ENCODE data around the gene TTC9B.

TTC9B gene

DNA sequence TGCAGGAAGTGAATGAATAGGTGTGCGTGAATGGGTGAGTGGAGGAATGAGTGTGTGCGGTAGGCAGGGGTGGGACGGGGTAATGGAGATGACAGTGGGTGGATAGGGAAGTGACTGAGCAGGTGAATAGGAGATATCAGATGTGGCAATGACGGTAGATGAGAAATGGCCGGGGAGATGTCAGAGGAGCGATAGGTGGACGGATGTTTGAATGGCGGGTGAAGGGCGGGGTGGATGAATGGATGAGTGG is 1.5 kb downstream of the TTC9B start:
- H3K4me3 ChIP-seq (replicated peaks; ENCODE audit: low read depth, low read length), result no peak overlapping the region

DNA sequence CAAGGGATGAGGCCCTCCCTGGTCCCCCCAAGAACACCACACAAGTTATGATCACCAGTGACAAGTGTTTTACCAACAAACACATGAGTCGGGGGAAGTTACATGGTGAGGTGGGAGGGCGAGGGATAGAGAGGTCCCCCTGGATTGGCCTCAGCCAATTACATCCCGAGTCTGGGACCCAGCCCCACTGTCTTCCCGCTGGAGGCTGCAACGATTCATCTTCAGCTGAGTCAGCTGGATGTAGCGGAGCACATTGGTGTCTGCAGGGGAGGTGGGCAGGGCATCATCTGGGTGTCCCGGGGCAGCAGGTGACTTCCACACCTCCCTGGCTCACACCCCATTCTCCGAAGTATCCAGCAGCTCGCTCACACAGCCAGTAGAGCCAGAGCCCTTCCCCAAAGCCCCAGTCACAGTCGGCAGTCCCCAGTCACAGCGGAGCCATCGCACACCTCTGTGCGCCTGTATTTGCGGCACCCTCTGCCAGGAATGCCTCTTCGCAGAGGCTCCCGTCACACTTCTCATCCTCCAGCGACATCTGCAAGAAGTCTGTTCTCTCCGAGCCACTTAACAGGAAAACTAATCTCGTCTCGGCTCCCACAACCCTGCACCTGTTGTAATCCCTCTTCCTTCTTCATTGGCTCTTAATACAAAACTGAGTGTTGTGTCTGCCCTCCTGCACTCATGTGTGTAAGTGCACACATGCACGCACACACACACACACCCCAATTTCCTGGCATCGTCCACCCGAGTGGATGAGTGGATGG is 2.0 kb downstream of the TTC9B start:
- DNase-seq (ENCODE audit: extremely low read depth, low read depth), result no peak
- TF ChIP-seq, protein P1, sequence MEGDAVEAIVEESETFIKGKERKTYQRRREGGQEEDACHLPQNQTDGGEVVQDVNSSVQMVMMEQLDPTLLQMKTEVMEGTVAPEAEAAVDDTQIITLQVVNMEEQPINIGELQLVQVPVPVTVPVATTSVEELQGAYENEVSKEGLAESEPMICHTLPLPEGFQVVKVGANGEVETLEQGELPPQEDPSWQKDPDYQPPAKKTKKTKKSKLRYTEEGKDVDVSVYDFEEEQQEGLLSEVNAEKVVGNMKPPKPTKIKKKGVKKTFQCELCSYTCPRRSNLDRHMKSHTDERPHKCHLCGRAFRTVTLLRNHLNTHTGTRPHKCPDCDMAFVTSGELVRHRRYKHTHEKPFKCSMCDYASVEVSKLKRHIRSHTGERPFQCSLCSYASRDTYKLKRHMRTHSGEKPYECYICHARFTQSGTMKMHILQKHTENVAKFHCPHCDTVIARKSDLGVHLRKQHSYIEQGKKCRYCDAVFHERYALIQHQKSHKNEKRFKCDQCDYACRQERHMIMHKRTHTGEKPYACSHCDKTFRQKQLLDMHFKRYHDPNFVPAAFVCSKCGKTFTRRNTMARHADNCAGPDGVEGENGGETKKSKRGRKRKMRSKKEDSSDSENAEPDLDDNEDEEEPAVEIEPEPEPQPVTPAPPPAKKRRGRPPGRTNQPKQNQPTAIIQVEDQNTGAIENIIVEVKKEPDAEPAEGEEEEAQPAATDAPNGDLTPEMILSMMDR (IDR thresholded peaks at IDR 0.05; ENCODE audit: low read depth, low read length, missing control alignments), result no peak
- no peak overlapping the region for H3K4me3 ChIP-seq (replicated peaks; ENCODE audit: low read depth, low read length)

More for the DNA sequence above, 1.5 kb downstream of the TTC9B start:
- TF ChIP-seq, protein P1 (IDR thresholded peaks at IDR 0.05; ENCODE audit: low read depth, low read length, missing control alignments), result no peak
- no peak for DNase-seq (ENCODE audit: extremely low read depth, low read depth)

- H3K4me3 ChIP-seq (replicated peaks; ENCODE audit: low read depth, low read length), result no peak overlapping the region
- TF ChIP-seq, protein P1 (IDR thresholded peaks at IDR 0.05; ENCODE audit: low read depth, low read length, missing control alignments), result no peak
- no peak for DNase-seq (ENCODE audit: extremely low read depth, low read depth)
Observed at GRCh38 chr19:40214936-40215335, 3.2 kb downstream of the TTC9B start.

DNA sequence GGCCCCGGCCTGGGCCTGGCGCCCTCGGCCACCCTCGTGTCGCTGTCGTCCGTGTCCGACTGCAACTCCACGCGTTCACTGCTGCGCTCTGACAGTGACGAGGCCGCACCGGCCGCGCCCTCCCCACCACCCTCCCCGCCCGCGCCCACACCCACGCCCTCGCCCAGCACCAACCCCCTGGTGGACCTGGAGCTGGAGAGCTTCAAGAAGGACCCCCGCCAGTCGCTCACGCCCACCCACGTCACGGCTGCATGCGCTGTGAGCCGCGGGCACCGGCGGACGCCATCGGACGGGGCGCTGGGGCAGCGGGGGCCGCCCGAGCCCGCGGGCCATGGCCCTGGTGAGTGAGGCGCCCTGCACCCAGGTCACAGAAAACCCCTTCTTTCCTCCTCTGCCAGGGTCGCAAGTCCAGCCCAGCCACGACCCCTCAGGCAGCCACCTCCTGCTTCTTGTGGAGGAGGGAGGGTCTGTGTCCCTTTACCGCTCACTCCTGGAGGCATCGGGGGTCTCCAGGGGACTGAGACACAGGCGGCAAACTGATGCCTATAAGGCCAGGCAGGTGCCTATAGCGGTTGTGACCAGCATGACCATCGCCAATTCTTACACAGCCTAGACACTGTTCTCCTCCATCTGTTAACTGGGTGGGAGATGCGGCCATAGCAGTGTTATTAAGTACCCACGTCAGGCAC is 4.2 kb downstream of the TTC9B start:
- no peak for DNase-seq (ENCODE audit: extremely low read depth, low read depth)
- H3K4me3 ChIP-seq (replicated peaks; ENCODE audit: low read depth, low read length), result no peak overlapping the region
- TF ChIP-seq, protein P1 (IDR thresholded peaks at IDR 0.05; ENCODE audit: low read depth, low read length, missing control alignments), result no peak

- no peak for DNase-seq (ENCODE audit: extremely low read depth, low read depth)
- no peak overlapping the region for H3K4me3 ChIP-seq (replicated peaks; ENCODE audit: low read depth, low read length)
- TF ChIP-seq, protein P1 (IDR thresholded peaks at IDR 0.05; ENCODE audit: low read depth, low read length, missing control alignments), result no peak
Observed at GRCh38 chr19:40213251-40213829, 4.8 kb downstream of the TTC9B start.

- no peak overlapping the region for H3K4me3 ChIP-seq (replicated peaks; ENCODE audit: low read depth, low read length)
- DNase-seq (ENCODE audit: extremely low read depth, low read depth), result no peak
- TF ChIP-seq, protein P1 (IDR thresholded peaks at IDR 0.05; ENCODE audit: low read depth, low read length, missing control alignments), result no peak
Observed at GRCh38 chr19:40210889-40211288, 7.3 kb downstream of the TTC9B start.

Measured in HFF-Myc (cell line).